HFF-Myc (cell line): ENCODE results near the gene EVC2.

Source experiments
- DNase-seq: peaks from one replicate; pipeline ENCODE4 v3.0.0-alpha.2; 2011; ENCODE audit warnings: low read depth; ENCODE audit errors: extremely low read depth
- H3K4me3 ChIP-seq: replicated peaks from 2 replicates; pipeline ENCODE4 v1.5.1; 2011; ENCODE audit warnings: low read depth, mild to moderate bottlenecking, control low read depth, low read length
- CTCF ChIP-seq: IDR thresholded peaks from 2 replicates; pipeline ENCODE4 v1.5.1; 2012; ENCODE audit warnings: mild to moderate bottlenecking, low read depth, low read length, control low read depth; ENCODE audit errors: missing control alignments

EVC2 gene

GRCh38 chr4:5686338-5686737 is 22.0 kb downstream of the EVC2 start:
- DNase-seq = no peak
- H3K4me3 ChIP-seq = no peak overlapping the region
- no peak for TF ChIP-seq CTCF

GRCh38 chr4:5685296-5685695 is 23.1 kb downstream of the EVC2 start:
- no peak overlapping the region for H3K4me3 ChIP-seq
- DNase-seq = no peak
- no peak for TF ChIP-seq CTCF

- no peak for DNase-seq
- no peak for TF ChIP-seq CTCF
- no peak overlapping the region for H3K4me3 ChIP-seq
These were observed 24.8 kb downstream of the EVC2 start for GRCh38 chr4:5683566-5683965.

GRCh38 chr4:5678977-5679376 is 29.4 kb downstream of the EVC2 start:
- H3K4me3 ChIP-seq = no peak overlapping the region
- TF ChIP-seq CTCF = no peak
- no peak for DNase-seq

GRCh38 chr4:5676763-5677162 is 31.6 kb downstream of the EVC2 start:
- TF ChIP-seq CTCF = no peak
- no peak for DNase-seq
- H3K4me3 ChIP-seq = no peak overlapping the region

- DNase-seq = no peak
- H3K4me3 ChIP-seq = no peak overlapping the region
- no peak for TF ChIP-seq CTCF
These were observed 41.6 kb downstream of the EVC2 start for GRCh38 chr4:5666741-5667140.

GRCh38 chr4:5664778-5665177 is 43.6 kb downstream of the EVC2 start:
- TF ChIP-seq CTCF = no peak
- DNase-seq = no peak
- H3K4me3 ChIP-seq = no peak overlapping the region
